GM12873 (cell line): Measurements from ENCODE around the gene NMRAL1.

ENCODE experiments used
- TF ChIP-seq, protein P1 (sequence below): IDR thresholded peaks from 2 replicates; pipeline ENCODE4 v1.5.1; 2012; ENCODE audit warnings: low read depth, mild to moderate bottlenecking, moderate library complexity, low read length, control low read depth; ENCODE audit not compliant: insufficient read depth; ENCODE audit errors: missing control alignments

Gene NMRAL1

DNA sequence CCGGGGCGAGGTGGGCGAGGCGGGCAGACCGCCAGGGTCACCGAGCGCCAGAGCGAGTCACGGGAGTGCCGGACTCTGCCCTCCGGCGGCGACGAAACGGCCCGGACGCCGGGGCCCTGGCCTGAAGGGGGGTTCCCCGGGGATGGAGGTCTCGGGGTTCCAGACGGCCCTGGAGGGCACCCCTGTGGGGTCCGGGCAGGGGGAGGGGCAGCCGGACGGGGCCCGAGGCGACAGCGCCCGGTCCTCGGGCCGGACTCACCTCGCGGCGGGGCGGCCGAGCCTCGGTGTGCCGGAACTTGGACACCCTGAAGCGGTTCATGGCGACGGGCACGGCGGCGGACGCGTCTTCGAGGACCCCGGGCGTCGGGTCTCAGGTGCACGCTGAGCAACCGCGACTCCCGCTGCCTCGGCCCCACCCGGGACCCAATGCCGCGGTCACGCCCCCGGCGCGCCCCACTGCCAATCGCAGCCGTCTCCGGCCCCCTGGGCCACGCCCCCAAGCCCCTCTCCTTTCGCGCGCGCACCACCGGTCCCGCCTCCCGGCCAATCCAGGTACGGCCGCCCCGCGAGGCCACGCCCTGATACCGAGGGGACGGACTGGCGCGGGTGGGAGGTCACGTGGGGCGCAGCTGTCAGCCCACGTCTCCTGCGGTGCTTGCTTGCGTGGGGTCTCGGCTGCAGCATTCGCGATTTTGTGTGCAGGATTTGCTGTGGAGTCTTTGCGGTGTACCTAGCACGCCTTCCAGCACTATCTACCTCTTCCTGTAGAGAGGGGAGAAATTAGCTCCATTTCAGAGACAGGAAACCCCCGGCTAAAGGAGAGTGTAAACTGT, 58.0 kb downstream of the NMRAL1 start, which contains the start of gene CORO7:
TSS of gene CORO7 (minus strand) at position 397 of the 833 bp plus-strand sequence. CDS start at position 319, 78 bp downstream.
- TF ChIP-seq, protein P1, sequence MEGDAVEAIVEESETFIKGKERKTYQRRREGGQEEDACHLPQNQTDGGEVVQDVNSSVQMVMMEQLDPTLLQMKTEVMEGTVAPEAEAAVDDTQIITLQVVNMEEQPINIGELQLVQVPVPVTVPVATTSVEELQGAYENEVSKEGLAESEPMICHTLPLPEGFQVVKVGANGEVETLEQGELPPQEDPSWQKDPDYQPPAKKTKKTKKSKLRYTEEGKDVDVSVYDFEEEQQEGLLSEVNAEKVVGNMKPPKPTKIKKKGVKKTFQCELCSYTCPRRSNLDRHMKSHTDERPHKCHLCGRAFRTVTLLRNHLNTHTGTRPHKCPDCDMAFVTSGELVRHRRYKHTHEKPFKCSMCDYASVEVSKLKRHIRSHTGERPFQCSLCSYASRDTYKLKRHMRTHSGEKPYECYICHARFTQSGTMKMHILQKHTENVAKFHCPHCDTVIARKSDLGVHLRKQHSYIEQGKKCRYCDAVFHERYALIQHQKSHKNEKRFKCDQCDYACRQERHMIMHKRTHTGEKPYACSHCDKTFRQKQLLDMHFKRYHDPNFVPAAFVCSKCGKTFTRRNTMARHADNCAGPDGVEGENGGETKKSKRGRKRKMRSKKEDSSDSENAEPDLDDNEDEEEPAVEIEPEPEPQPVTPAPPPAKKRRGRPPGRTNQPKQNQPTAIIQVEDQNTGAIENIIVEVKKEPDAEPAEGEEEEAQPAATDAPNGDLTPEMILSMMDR, result no peak

DNA sequence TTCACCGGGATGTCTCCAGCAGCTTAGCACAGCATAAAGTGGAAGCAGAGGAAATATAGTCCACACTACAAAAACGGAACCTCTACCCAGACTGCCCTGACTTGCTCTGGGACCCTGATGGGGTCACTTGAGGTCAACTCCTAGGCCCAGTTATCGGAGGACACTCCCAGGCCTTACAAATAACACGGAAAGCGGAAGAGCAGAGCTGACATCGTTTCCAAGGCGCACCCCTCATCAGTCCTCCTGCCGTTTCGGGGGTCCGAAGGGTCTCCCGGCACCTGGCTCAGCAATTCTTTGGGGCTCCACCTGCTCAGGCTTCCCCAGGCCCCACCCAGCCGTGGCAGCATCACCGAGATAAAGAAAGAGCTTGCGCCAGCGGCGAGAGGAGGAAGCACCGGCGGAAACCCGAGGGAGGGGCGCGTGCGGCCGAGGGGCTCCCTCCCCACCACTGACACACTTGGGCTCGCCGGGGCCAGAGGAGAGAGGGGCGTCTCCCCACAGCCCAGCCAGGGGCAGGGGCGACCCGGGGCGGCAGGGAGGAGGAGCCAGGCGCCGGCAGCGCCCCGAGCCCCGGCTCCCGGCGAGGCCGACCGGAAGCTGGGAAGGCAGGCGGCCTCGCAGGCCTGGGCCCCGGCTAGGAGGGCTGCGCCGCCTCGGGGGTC, 58.8 kb downstream of the NMRAL1 start:
- TF ChIP-seq, protein P1, result no peak

DNA sequence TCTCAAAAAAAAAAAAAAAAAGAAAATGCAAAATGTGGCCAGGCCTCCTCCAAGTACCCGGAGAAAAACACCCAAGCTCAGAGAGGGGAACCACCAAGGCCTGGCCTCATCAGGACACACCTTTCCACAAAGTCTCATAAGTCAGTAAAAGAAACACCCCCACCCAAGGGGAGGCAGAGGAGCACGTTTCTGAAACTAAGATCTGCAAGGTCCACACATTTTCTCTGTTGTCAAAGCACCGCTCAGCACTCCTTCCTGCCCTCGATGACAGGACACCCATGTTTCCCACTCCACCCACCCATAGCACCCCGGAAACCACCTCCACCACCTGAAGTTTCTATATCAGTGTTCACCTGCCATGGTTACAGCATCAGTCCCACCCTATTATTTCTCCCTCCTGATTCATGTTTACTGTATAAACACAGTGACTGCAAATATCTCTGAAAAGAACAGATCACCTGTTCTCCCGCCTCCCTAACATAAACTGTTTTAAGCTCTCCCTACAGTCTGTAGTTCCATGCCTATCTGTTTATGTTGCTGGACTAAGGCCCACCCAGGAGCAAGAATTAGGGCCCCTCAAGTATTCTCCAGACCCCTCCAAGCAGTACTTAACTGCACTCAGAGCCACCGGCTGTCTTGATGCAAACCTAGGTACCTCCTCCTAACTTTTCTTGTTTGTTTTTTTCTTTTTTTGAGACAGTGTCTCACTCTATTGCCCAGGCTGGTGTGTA, 60.1 kb downstream of the NMRAL1 start:
- TF ChIP-seq, protein P1, result no peak

DNA sequence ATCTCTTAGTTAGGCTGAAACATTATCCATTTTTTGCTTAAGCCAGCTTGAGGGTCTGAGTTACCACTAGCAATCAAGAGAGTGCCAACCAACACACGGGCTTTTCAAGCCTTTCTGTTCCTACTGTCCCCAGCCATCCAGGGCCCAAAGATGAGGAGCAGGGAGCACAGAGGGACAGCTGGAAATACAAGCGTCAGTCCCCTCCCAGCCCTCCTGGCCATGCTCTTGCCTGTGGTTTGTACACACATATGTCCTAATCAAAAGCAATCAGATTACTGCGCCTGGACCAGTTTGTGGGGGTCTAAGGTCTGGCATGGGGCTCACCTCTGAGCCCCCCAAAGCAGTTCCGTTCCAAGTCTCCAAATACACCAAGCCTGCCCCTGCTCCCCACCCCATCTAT, 61.6 kb downstream of the NMRAL1 start:
- TF ChIP-seq, protein P1, result no peak

DNA sequence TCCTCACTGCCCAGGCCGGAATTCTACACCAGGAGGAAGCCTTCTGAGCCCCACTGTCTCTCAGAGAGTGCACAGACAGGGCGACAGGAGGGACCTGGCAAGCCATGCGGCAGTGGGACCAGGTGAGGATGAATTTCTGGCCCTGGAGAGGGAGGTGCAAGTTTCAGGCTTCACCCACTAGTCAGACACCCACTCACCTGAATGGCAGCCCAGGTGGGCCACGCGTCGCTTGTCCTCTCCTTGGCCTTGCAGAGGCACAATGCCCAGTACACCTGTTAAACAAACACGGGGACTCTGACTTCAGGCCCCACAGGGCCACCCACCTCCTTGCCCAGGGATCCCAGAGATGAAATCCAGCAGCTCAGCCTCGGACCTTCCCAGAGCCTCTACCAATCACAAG, 62.3 kb downstream of the NMRAL1 start:
- TF ChIP-seq, protein P1, result no peak
